Stimulated activated CD8-positive, alpha-beta memory T cell treated with anti-CD3 and anti-CD28 coated beads, Interleukin-12 subunit alpha, Interleukin-12 subunit beta, amount 100 ng/mL, for 24 hours (primary cell): Measurements from ENCODE around the gene CDKN1C.

Experiments
- DNase-seq: peaks from one replicate; pipeline ENCODE4 v3.0.0-alpha.2; 2020; ENCODE audit errors: extremely low read depth

CDKN1C gene

GRCh38 chr11:2885678-2886081, at the start of gene CDKN1C:
CDKN1C (minus strand) TSS chr11:2885775; CDS start chr11:2885456, 319 bp downstream.
- peak; percentile 58 for DNase-seq

- no peak for DNase-seq
Measured at GRCh38 chr11:2934611-2935239, 49.1 kb upstream of the CDKN1C start.

- DNase-seq, result no peak
Measured at GRCh38 chr11:2934021-2934550, 48.5 kb upstream of the CDKN1C start.

- no peak for DNase-seq
Measured at GRCh38 chr11:2933375-2934020, 47.9 kb upstream of the CDKN1C start.

- DNase-seq, result no peak
Measured at GRCh38 chr11:2932850-2933251, 47.3 kb upstream of the CDKN1C start.

GRCh38 chr11:2931771-2932738, 46.5 kb upstream of the CDKN1C start:
- no peak for DNase-seq

- DNase-seq, result no peak
Measured at GRCh38 chr11:2931420-2931746, 45.8 kb upstream of the CDKN1C start.

- DNase-seq, result no peak
Measured at GRCh38 chr11:2930704-2931419, 45.3 kb upstream of the CDKN1C start.

GRCh38 chr11:2929950-2930703, 44.6 kb upstream of the CDKN1C start:
- no peak for DNase-seq

- no peak for DNase-seq
Measured at GRCh38 chr11:2929531-2929949, 44.0 kb upstream of the CDKN1C start.

GRCh38 chr11:2928605-2929530, 43.3 kb upstream of the CDKN1C start, which contains the start of gene PHLDA2:
PHLDA2 (minus strand) TSS chr11:2929420; CDS start chr11:2929364, 56 bp downstream.
- DNase-seq, result no peak

GRCh38 chr11:2927851-2928604, 42.5 kb upstream of the CDKN1C start:
- DNase-seq, result no peak

GRCh38 chr11:2927121-2927800, 41.7 kb upstream of the CDKN1C start:
- DNase-seq, result no peak

GRCh38 chr11:2926611-2927051, 41.1 kb upstream of the CDKN1C start:
- no peak for DNase-seq

GRCh38 chr11:2924821-2925675, 39.5 kb upstream of the CDKN1C start:
- DNase-seq, result no peak

GRCh38 chr11:2924381-2924780, 38.8 kb upstream of the CDKN1C start:
- DNase-seq, result no peak
